ENCODE results near the gene LIF. TPM values are rescaled to one million over a fixed set of nuclear protein-coding genes. Genes with fewer than 3 reads are reported as not detected.
A peak's percentile ranks its signal among the peaks of the same experiment; 100 is the strongest.

The LIF gene
- total and polyA plus RNA-seq, 8 donors = 0.35 to 5.0 (median 2.2) TPM; not detected in 2

DNA sequence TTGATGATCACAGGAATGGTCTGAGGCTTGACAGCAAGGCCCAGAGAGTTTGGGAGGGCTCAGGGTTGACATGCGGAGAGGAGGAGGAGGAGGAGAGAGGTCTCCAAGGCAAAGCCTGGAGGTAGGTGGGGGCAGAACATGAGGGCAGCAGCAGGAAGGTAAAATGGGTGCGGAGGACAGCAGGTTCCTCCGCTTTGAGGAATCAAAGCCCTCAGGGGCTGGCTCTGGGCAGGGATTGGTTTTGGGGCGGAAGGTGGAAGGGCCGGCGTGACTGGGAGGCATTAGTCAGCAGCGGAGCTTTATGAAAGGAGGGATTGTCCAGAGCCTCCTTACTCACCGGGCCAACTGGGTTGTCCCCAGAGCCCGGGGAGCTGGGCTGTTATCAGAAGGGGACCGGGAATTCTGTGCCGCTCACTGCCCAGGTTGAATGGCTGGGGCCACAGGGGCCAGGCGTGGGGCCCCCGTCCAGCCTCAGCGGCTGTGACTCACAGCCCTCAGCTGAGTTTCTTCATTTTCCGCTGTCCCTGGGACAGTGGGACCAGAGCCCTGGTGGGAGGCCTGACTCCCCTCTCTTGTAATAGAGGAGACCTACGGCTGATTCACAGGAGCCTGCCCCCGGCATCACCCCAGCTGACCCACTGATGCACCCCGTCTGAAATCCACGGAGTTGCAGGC is 36.2 kb downstream of the LIF start:
- 40 to 76% (median 54%) methylated on average over 12 to 19 of the region's 19 CpGs for WGBS, 5 donors
- no peaks in the 10 kb centered on the region for H3K27me3 ChIP-seq
- H3K4me3 ChIP-seq = no peak overlapping the region
- H3K36me3 ChIP-seq = no peaks in the 10 kb centered on the region
- peaks cover 25 to 82% (median 35%) of the 10 kb centered on the region in 4 donors for H3K4me1 ChIP-seq
- peak; percentile 70 to 81 for DNase-seq
- intact Hi-C loops (cut with DNase I; ENCODE audit: low total_unique reads) = no loop called here
- H3K27ac ChIP-seq = peak overlapping the region; percentile 52 to 81 (median 79)
- no peak for TF ChIP-seq EP300 (IDR thresholded peaks at IDR 0.05)
- peak in 2 of 3 donors; percentile 13 to 46 for TF ChIP-seq POLR2AphosphoS5 (IDR thresholded peaks at IDR 0.05)
- TF ChIP-seq POLR2A (IDR thresholded peaks at IDR 0.05) = no peak
- TF ChIP-seq CTCF (IDR thresholded peaks at IDR 0.05) = no peak
- no peaks in the 10 kb centered on the region for H3K9me3 ChIP-seq

- Histone ChIP-seq H3K4me3 (no peak overlapping the region), H3K27ac (peak overlapping the region; percentile 71 to 81 (median 79)), H3K9me3 (no peaks in the 10 kb centered on the region), H3K36me3 (no peaks in the 10 kb centered on the region), H3K4me1 (peaks cover 32 to 89% (median 41%) of the 10 kb centered on the region in 4 donors), H3K27me3 (no peaks in the 10 kb centered on the region)
- DNase-seq = no peak
- TF ChIP-seq EP300 (IDR thresholded peaks at IDR 0.05) = no peak
- TF ChIP-seq POLR2AphosphoS5 (IDR thresholded peaks at IDR 0.05) = no peak
- TF ChIP-seq POLR2A (IDR thresholded peaks at IDR 0.05) = no peak
- WGBS, 5 donors = 94 to 98% (median 96%) methylated on average over 6 of the region's 6 CpGs
- intact Hi-C loops (cut with DNase I; ENCODE audit: low total_unique reads) = no loop called here
These were observed 36.9 kb downstream of the LIF start for GRCh38 chr22:30209642-30210041.

- Histone ChIP-seq H3K4me1 (peaks cover 38 to 95% (median 47%) of the 10 kb centered on the region in 4 donors), H3K27ac (peak overlapping the region; percentile 71 to 81 (median 79)), H3K27me3 (no peaks in the 10 kb centered on the region), H3K4me3 (no peak overlapping the region), H3K9me3 (no peaks in the 10 kb centered on the region), H3K36me3 (no peaks in the 10 kb centered on the region)
- peak; percentile 75 to 90 for DNase-seq
- WGBS, 5 donors = 43 to 55% (median 49%) methylated on average over 26 of the region's 26 CpGs
- TF ChIP-seq POLR2A (IDR thresholded peaks at IDR 0.05) (no peak), POLR2AphosphoS5 (IDR thresholded peaks at IDR 0.05) (peak in 2 of 3 donors; percentile 29 to 66), EP300 (IDR thresholded peaks at IDR 0.05) (no peak), CTCF (IDR thresholded peaks at IDR 0.05) (no peak)
- intact Hi-C loops (cut with DNase I; ENCODE audit: low total_unique reads) = no loop called here
These were observed 37.6 kb downstream of the LIF start for GRCh38 chr22:30208631-30209603.

DNA sequence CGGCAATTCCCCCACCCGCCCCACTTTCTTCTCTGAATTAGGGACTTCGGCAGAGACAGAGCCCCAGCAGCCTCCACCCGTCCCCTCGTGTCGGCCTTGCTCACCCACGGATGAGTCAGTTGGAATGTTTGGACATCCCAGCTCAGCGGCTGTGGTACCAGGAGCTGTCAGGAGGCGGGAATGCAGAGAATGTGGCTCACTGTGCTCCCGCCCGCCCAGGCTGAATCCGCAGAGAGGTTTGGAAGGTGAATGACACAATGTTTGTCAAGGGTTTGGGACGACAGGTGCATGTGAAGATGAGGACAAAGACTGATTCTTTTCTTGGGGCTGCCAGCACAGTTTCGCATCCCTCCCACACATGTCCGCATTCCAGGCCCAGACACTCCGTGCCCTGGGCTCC is 39.6 kb downstream of the LIF start:
- TF ChIP-seq POLR2A (IDR thresholded peaks at IDR 0.05) (no peak), POLR2AphosphoS5 (IDR thresholded peaks at IDR 0.05) (peak in 1 of 3 donors; percentile 45)
- Histone ChIP-seq H3K9me3 (no peaks in the 10 kb centered on the region), H3K27me3 (no peaks in the 10 kb centered on the region), H3K4me3 (no peak overlapping the region), H3K36me3 (no peaks in the 10 kb centered on the region), H3K27ac (peak overlapping the region; percentile 14 to 81 (median 62)), H3K4me1 (peaks cover 47 to 94% (median 53%) of the 10 kb centered on the region in 4 donors)
- 56 to 67% (median 61%) methylated on average over 16 of the region's 16 CpGs for WGBS, 5 donors
- intact Hi-C loops (cut with DNase I; ENCODE audit: low total_unique reads) = no loop called here
- DNase-seq = peak; percentile 35 to 60

All from stomach (tissue), 9 donors.